ENCODE measurements around the gene TOMM6. TPM values are rescaled to one million over a fixed set of nuclear protein-coding genes. Genes with fewer than 3 reads are reported as not detected.

Gene TOMM6
- total RNA-seq, 1 experiment from 2014 or later: 239 TPM

- no peak overlapping the region for H4K5ac ChIP-seq (ENCODE audit: insufficient read length, low read depth, low read length)
- H2BK120ac ChIP-seq (ENCODE audit: low read depth, low read length, poor library complexity, severe bottlenecking): no peak overlapping the region
- H3K23ac ChIP-seq (ENCODE audit: insufficient read length, low read depth, low read length): no peak overlapping the region
- no peak overlapping the region for H3K18ac ChIP-seq (ENCODE audit: insufficient read length, low read depth, low read length)
- no peak overlapping the region; a peak in 1 of 7 replicates for H3K27ac Mint-ChIP-seq
- no peaks in the 10 kb centered on the region for H4K20me1 ChIP-seq (ENCODE audit: control insufficient read depth, insufficient read depth, insufficient read length)
- no peaks in the 10 kb centered on the region for H3K9me3 ChIP-seq (ENCODE audit: control insufficient read depth, low read depth, low read length)
- no peak for TF ChIP-seq CTCF (conservative IDR thresholded peaks at IDR 0.05)
- no peak overlapping the region for H2AK5ac ChIP-seq (ENCODE audit: insufficient read length, low read length)
- no peak overlapping the region for H2BK12ac ChIP-seq (ENCODE audit: insufficient read length, low read depth, low read length)
- H4K8ac ChIP-seq (replicated peaks; ENCODE audit: insufficient read length, low read depth, low read length): no peak overlapping the region
- no peaks in the 10 kb centered on the region for H3K79me1 ChIP-seq (ENCODE audit: insufficient read depth, low read depth, low read length, poor library complexity, severe bottlenecking)
- DNase-seq: no peak
- H3K79me2 ChIP-seq (ENCODE audit: insufficient read depth, low read length): no peaks in the 10 kb centered on the region
- no peak overlapping the region for H3K14ac ChIP-seq (ENCODE audit: insufficient read depth, low read length)
- peaks cover 11% of the 10 kb centered on the region for H3K27me3 Mint-ChIP-seq (ENCODE audit: low read depth)
- no peak overlapping the region for H3K4me2 ChIP-seq (ENCODE audit: insufficient read depth, insufficient read length, low read length)
- no peak overlapping the region for H4K91ac ChIP-seq (ENCODE audit: insufficient read length, low read depth, low read length)
- H3K27ac ChIP-seq (ENCODE audit: insufficient read length, low read depth, low read length): no peak overlapping the region
- H3K23me2 ChIP-seq (ENCODE audit: insufficient read length, low read depth, low read length, poor library complexity, severe bottlenecking): no peaks in the 10 kb centered on the region
- no peak overlapping the region for H2BK20ac ChIP-seq (ENCODE audit: low read depth, low read length, poor library complexity, severe bottlenecking)
- no peak overlapping the region for H3K4me3 Mint-ChIP-seq
- H3K27me3 ChIP-seq (ENCODE audit: insufficient read depth, low read length): no peaks in the 10 kb centered on the region
- no CpG with 5 or more reads among the region's 3 CpGs for WGBS (ENCODE audit: extremely low coverage, insufficient read length, low lambda C conversion rate)
- no peak overlapping the region for H3K9ac ChIP-seq (ENCODE audit: extremely low read depth, insufficient read length, low read length)
- no peak overlapping the region for H2BK5ac ChIP-seq (ENCODE audit: insufficient read length, low read length)
- H2BK15ac ChIP-seq (ENCODE audit: low read depth, low read length): no peak overlapping the region
- H2AFZ ChIP-seq (ENCODE audit: low read length): no peak overlapping the region
- no peaks in the 10 kb centered on the region for H3K9me3 Mint-ChIP-seq
- no peaks in the 10 kb centered on the region for H3K4me1 Mint-ChIP-seq
- H3K36me3 Mint-ChIP-seq (ENCODE audit: insufficient read depth in 1 of 3, low read depth in 3 of 3): no peaks in the 10 kb centered on the region
- no peak overlapping the region for H3K4ac ChIP-seq (ENCODE audit: low read depth, low read length)
- H3T11ph ChIP-seq (ENCODE audit: low read length): no peak overlapping the region
- no peak overlapping the region for H3K56ac ChIP-seq (ENCODE audit: insufficient read length, low read depth, low read length)
- H3K4me1 ChIP-seq (ENCODE audit: insufficient read depth, low read length): no peaks in the 10 kb centered on the region
Observed at GRCh38 chr6:41748542-41748941, 39.0 kb upstream of the TOMM6 start.
